Heart left ventricle (tissue), 13 donors: ENCODE results near the gene DIDO1.

Experiments used
- CTCF ChIP-seq, 12 donors: fragments of 200-600 bp; sonication (generic) in 4 of 12; IDR thresholded peaks; one replicate each; pipeline versions ENCODE4 v1.5.0 to v1.8.0; 2018 to 2022; ENCODE audit warnings: antibody characterized with exemption in 12 of 12, mild to moderate bottlenecking in 5 of 12
- POLR2A ChIP-seq, 2 donors: fragments of 450-650 bp; IDR thresholded peaks; one replicate each; pipeline ENCODE4 v1.6.1; 2017; ENCODE audit warnings: antibody characterized with exemption in 2 of 2, mild to moderate bottlenecking in 2 of 2, moderate library complexity in 2 of 2
- donor health status: ischemic (EF 13 %, LVEDD 7.1; RV severe dilation, severe dysfunction).
- donor health status: DM: no; HTN: yes; CAD: no.
- donor health status: DM: no; HTN: no; CAD: no.
- donor health status: ischemic (EF 25% LVEDD 6.9; RV normal size, moderate dysfunction).
- donor health status: ischemic (EF 25% LVEDD 5.7; RV mildly dilated, moderate dysfunction).
- donor health status: ischemic (EF 35%, LVEDD 5.7; RV mildly dilated, moderate dysfunction).
- donor health status: nonischemic (EF 11% LVEDD 7.7; RV severe dilation, severe dysfunction).
- donor health status: DM: yes; HTN: yes; CAD: no.
- donor health status: PGD.
- donor health status: ischemic (EF 29% LVEDD 5.4; RV normal size, mild dysfunction).
- donor health status: nonischemic (EF 23%, LVEDD 6.1; RV moderate dilation, normal function).

DNA sequence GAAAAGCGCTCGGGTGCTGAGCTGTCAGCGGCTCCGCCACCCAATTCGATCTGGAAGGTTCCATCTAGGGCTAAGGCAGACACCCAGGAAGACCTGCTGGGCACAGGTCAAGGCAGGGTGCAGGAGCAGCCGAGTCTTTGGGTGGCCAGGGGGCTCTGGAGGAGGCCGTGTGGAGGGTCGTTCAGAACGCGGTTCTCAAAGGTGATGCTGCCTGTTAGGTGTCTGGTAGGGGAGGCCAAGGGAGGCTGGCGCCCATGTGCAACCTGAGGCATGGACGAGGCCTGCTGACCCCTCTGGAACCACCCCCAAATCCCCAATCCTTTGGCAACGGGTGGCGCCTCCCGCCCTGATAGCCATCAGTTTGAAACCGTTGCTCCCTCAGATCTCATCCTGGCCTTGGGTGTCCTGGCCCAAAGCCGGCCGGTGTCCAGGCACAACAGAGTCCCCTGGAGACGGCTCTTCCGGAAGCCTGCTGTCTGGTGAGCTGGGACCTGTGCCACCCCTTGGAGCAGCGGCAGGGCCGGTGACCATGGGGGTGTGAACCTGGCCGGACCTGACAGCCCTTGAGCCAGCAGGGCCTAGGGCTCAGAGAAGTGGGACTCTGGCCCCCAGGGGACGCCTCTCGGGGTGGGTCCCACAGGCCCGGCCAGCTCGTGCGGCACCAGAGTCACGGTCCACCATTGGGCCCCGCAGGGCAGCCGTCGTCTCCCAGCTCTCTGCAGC, 36.7 kb upstream of the DIDO1 start:
- TF ChIP-seq POLR2A (IDR thresholded peaks at IDR 0.05): no peak
- TF ChIP-seq CTCF (IDR thresholded peaks at IDR 0.05): no peak
